Left forelimb (tissue), 1 donor: Measurements from ENCODE around the gene PCDHGC5.
A peak's percentile ranks its signal among the peaks of the same experiment; 100 is the strongest.

ENCODE experiments used
- DNase-seq: peaks from one replicate; pipeline ENCODE4 v3.0.0-alpha.2; 2018; ENCODE audit warnings: low spot score

Gene PCDHGC5

GRCh38 chr5:141513627-141514329 lies 24.9 kb downstream of the PCDHGC5 start:
- peak; percentile 90 for DNase-seq

- no peak for DNase-seq
Measured at GRCh38 chr5:141514330-141515133, 25.7 kb downstream of the PCDHGC5 start.

- DNase-seq: no peak
Measured at GRCh38 chr5:141515141-141515540, 26.3 kb downstream of the PCDHGC5 start.

- no peak for DNase-seq
Measured at GRCh38 chr5:141515946-141516671, 27.2 kb downstream of the PCDHGC5 start.

GRCh38 chr5:141516672-141517025 lies 27.8 kb downstream of the PCDHGC5 start:
- no peak for DNase-seq

- no peak for DNase-seq
Measured at GRCh38 chr5:141517312-141517711, 28.4 kb downstream of the PCDHGC5 start.

GRCh38 chr5:141517880-141518617 lies 29.2 kb downstream of the PCDHGC5 start:
- DNase-seq: no peak

GRCh38 chr5:141518618-141519015 lies 29.7 kb downstream of the PCDHGC5 start:
- DNase-seq: no peak

- DNase-seq: no peak
Measured at GRCh38 chr5:141519605-141520565, 31.0 kb downstream of the PCDHGC5 start.

GRCh38 chr5:141521244-141521781 lies 32.4 kb downstream of the PCDHGC5 start:
- DNase-seq: no peak

- DNase-seq: no peak
Measured at GRCh38 chr5:141522301-141522700, 33.4 kb downstream of the PCDHGC5 start.

- DNase-seq: no peak
Measured at GRCh38 chr5:141523991-141524390, 35.1 kb downstream of the PCDHGC5 start.

- DNase-seq: peak; percentile 92
Measured at GRCh38 chr5:141524604-141525597, 36.0 kb downstream of the PCDHGC5 start.

GRCh38 chr5:141525653-141526052 lies 36.8 kb downstream of the PCDHGC5 start:
- DNase-seq: no peak

- DNase-seq: no peak
Measured at GRCh38 chr5:141527426-141527825, 38.5 kb downstream of the PCDHGC5 start.

GRCh38 chr5:141528291-141528984 lies 39.6 kb downstream of the PCDHGC5 start:
- no peak for DNase-seq

GRCh38 chr5:141529002-141529401 lies 40.1 kb downstream of the PCDHGC5 start:
- DNase-seq: no peak

GRCh38 chr5:141529873-141530272 lies 41.0 kb downstream of the PCDHGC5 start:
- no peak for DNase-seq

- no peak for DNase-seq
Measured at GRCh38 chr5:141532726-141533125, 43.8 kb downstream of the PCDHGC5 start.
